AG10803 (cell line): ENCODE data around the gene ZNF25.
"Not testable (repeated sequence)": the region's sequence is repeated elsewhere in the genome, so short reads cannot be mapped to it uniquely, and the experiment has no call there.

Experiments
- DNase-seq: peaks from one replicate; pipeline ENCODE4 v3.0.0; 2010; ENCODE audit warnings: low read depth
- H3K4me3 ChIP-seq: 2 replicates; pipeline ENCODE4 v1.5.1; 2011; ENCODE audit warnings: mild to moderate bottlenecking, low read length, control low read depth
- TF ChIP-seq, protein P1 (sequence below): conservative IDR thresholded peaks from 2 replicates; pipeline ENCODE4 v1.5.1; 2011; ENCODE audit warnings: mild to moderate bottlenecking, low read length, control low read depth, inconsistent platforms

The ZNF25 gene

DNA sequence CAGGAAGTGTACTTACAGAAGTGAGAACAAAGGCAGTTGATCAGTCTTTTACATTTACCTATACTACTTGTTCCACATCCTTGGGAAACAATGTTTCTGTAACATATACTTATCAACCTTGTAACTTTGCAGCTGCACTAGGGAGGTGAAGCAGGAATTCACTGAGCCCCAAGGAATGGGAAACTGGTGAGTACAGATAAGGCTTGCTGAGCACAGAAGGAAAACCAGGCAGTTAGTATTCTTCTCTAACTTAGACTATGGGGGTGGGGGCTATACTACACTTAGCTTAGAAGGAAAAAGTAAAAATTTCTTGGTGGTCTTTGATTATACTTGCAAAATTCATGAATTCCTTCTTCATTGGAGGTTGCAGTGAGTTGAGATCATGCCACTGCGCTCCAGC, 27.1 kb upstream of the ZNF25 start:
- no peak overlapping the region for H3K4me3 ChIP-seq
- TF ChIP-seq, protein P1, sequence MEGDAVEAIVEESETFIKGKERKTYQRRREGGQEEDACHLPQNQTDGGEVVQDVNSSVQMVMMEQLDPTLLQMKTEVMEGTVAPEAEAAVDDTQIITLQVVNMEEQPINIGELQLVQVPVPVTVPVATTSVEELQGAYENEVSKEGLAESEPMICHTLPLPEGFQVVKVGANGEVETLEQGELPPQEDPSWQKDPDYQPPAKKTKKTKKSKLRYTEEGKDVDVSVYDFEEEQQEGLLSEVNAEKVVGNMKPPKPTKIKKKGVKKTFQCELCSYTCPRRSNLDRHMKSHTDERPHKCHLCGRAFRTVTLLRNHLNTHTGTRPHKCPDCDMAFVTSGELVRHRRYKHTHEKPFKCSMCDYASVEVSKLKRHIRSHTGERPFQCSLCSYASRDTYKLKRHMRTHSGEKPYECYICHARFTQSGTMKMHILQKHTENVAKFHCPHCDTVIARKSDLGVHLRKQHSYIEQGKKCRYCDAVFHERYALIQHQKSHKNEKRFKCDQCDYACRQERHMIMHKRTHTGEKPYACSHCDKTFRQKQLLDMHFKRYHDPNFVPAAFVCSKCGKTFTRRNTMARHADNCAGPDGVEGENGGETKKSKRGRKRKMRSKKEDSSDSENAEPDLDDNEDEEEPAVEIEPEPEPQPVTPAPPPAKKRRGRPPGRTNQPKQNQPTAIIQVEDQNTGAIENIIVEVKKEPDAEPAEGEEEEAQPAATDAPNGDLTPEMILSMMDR = no peak
- DNase-seq = no peak

DNA sequence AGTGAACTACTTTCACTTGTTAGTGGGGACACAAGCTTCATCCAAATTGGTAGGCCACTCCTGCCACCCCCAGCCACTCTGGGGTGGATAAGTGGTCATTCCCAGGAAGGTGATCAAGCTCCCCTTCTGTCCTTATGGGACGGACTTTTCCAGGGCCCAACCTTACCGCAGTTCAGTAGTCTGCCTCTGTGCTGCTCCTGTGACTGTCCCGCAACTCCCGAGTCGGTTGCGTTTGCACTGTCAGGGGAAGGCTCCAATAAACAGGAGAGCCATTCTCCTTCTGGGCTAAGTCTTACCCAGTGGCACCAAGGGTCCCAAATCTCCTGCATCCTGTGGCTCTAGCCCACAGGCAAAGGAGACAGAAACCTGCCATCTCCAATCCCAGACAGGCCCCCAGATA, 26.6 kb upstream of the ZNF25 start:
- TF ChIP-seq, protein P1 = no peak
- H3K4me3 ChIP-seq = no peak overlapping the region
- DNase-seq = no peak

GRCh38 chr10:38000474-38000873, 24.0 kb upstream of the ZNF25 start:
- DNase-seq, H3K4me3 ChIP-seq: not testable (repeated sequence)

- not testable (repeated sequence) for DNase-seq, H3K4me3 ChIP-seq
Observed at GRCh38 chr10:37998920-37999319, 22.5 kb upstream of the ZNF25 start.

GRCh38 chr10:37992083-37992482, 15.6 kb upstream of the ZNF25 start:
- TF ChIP-seq, protein P1 = no peak
- DNase-seq = no peak
- no peak overlapping the region for H3K4me3 ChIP-seq

GRCh38 chr10:37991655-37992054, 15.2 kb upstream of the ZNF25 start:
- DNase-seq = no peak
- H3K4me3 ChIP-seq = no peak overlapping the region
- TF ChIP-seq, protein P1 = no peak

- H3K4me3 ChIP-seq = peak overlapping the region; percentile 81
- no peak for DNase-seq
Observed at GRCh38 chr10:37976880-37977203, 395 bp upstream of the ZNF25 start.

DNA sequence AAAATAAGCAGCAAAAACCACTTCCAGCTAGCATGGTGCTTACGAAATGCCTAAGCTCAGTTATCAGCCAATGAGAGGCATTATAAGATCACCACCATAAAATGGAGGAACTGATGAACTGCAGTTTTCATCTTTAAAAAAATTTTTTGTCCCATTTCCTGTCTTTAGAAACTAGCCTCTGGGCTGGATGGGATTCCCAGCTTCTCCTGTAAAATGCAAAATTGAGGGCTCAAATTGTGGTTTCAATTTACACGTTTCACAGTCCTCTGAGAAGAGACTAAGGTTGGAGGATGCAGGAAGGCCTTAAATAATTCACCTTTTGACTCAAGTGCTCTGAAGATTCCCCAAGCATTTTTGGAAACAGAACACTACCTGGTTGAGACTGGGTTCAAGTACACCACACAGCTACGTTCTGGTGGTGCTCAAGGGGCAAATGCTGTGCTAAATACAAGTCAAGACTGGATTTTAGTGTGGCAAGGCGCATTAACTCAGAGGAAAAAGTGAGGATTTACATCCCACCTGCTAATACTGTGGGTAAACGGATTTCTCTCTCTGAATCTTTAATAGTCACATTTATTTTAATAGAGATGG, 951 bp downstream of the ZNF25 start:
- TF ChIP-seq, protein P1 = no peak
- peak; percentile 25 for DNase-seq
- peak overlapping the region; percentile 81 for H3K4me3 ChIP-seq

More at GRCh38 chr10:37976880-37977203, 395 bp upstream of the ZNF25 start:
- TF ChIP-seq, protein P1 = no peak
